GM12872 (cell line): ENCODE results near the gene ADAT3.

Source experiments
- CTCF ChIP-seq: IDR thresholded peaks from 3 replicates; pipeline ENCODE4 v1.5.1; 2011; ENCODE audit warnings: low read depth, mild to moderate bottlenecking, low read length, moderate library complexity; ENCODE audit not compliant: insufficient read depth

The ADAT3 gene

GRCh38 chr19:1912760-1913505 lies 7.7 kb downstream of the ADAT3 start:
- no peak for TF ChIP-seq CTCF

- no peak for TF ChIP-seq CTCF
Measured at GRCh38 chr19:1913781-1914577, 8.8 kb downstream of the ADAT3 start.

- TF ChIP-seq CTCF: no peak
Measured at GRCh38 chr19:1914826-1915341, 9.7 kb downstream of the ADAT3 start.

- TF ChIP-seq CTCF: no peak
Measured at GRCh38 chr19:1917146-1917545, 11.9 kb downstream of the ADAT3 start.

- no peak for TF ChIP-seq CTCF
Measured at GRCh38 chr19:1917926-1918325, 12.7 kb downstream of the ADAT3 start.

GRCh38 chr19:1918975-1919374 lies 13.8 kb downstream of the ADAT3 start:
- TF ChIP-seq CTCF: no peak

GRCh38 chr19:1920644-1921043 lies 15.4 kb downstream of the ADAT3 start:
- TF ChIP-seq CTCF: no peak
